GM19193 (cell line): ENCODE results near the gene ABHD12.

ENCODE experiments used
- POLR2A ChIP-seq: IDR thresholded peaks from 4 replicates; pipeline ENCODE4 v1.6.1; 2011; ENCODE audit not compliant: insufficient read depth, insufficient read length; ENCODE audit errors: extremely low read depth

ABHD12 gene

GRCh38 chr20:25295386-25296093 lies 95.1 kb downstream of the ABHD12 start:
- no peak for TF ChIP-seq POLR2A

- no peak for TF ChIP-seq POLR2A
Observed at GRCh38 chr20:25294459-25295385, 95.9 kb downstream of the ABHD12 start.

GRCh38 chr20:25293910-25294458 lies 96.7 kb downstream of the ABHD12 start:
- TF ChIP-seq POLR2A: no peak

DNA sequence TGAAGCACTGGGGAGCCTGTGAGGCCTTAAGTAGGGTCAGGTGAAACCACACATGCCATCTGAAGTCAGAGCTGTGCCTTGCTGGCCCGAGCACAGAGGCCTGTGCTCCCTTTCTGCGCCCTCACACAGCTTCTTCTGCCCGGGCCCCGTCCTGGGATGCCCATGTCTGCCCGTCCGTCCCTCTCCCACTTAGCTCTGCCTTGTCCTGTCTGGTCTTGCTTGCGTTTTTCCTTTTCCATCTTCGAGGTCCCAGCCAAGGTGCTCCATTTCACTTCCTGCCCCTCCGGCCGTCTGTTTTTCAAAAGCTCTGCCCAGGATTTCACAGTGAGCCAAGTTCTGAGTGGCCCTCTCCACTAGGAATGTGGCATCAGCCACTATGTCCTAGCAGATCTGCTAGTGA lies 97.1 kb downstream of the ABHD12 start:
- no peak for TF ChIP-seq POLR2A

- TF ChIP-seq POLR2A: no peak
Observed at GRCh38 chr20:25292176-25292891, 98.3 kb downstream of the ABHD12 start.

DNA sequence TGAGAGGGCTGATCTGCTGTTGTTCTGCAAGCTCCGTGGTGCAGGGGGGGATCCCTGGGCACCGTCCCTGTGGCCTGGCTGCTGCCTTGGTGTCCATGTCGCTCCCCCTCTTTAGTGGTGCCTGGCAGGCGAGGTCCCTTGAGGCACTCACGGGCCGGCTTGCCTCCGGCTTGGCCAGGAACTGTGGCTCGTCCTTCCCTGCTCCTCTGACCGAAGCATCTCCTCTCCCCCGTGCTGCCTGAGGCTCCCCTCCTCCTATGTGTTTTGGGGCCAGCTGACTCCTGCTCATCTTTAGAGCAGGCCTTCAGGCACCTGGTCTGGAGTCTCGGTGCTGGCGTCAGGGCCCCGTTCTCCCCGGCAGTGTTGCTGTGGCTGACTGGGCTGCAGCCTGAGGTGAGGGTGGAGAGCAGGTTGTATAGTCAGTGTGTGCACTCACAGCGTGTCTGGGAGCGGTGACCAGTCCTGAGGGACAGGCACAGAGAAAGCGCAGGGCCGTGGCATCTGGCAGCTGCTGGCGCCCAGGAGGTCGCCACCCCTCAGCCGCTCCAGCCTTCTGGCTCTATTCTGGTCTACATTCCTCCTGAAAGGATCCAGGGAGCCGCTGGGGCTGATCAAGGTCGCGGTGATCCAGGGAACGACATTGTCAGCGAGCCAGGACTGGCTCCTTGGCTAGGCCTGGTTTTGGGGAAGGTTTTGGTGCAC lies 99.1 kb downstream of the ABHD12 start:
- no peak for TF ChIP-seq POLR2A

DNA sequence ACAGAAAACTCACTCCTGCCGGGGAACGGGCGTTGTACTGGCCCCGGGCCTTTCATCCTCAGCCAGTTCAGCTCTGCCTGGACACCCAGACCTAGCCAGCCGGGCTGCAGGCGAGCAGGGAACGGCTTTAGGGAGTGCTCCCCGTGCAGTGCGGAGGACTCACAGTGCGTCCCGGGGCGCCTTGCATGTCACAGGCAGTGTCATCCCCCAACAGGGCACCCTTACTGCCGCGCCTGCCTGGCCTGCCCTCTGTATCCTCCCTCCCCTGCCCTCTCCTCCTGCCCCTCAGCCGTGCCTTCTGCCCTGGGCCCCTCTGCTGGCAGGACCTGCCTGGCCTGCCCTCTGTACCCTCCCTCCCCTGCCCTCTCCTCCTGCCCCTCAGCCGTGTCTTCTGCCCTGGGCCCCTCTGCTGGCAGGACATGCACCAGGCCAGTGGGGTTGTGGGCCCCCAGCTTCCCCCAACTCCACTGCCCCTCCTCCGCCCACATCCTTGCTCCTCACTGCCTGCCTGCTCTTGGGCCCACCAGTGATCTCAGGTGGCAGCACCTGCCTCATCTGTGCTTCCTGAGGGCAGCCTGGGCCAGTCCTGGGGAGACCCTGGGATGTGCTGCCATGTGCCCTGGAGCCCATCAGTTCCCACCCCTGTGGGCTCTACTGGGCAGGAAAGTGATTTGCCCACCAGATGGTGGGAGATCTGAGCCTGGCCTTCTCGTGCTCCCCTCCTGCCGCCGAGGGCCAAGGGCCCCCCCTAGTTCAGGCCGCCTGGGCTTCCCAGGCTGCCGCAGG lies 99.8 kb downstream of the ABHD12 start:
- TF ChIP-seq POLR2A: no peak

- TF ChIP-seq POLR2A: no peak
Observed at GRCh38 chr20:25289886-25290597, 100.6 kb downstream of the ABHD12 start.

- TF ChIP-seq POLR2A: no peak
Observed at GRCh38 chr20:25288291-25289181, 102.1 kb downstream of the ABHD12 start.

GRCh38 chr20:25287631-25288290 lies 102.9 kb downstream of the ABHD12 start:
- no peak for TF ChIP-seq POLR2A

- TF ChIP-seq POLR2A: no peak
Observed at GRCh38 chr20:25286917-25287316, 103.7 kb downstream of the ABHD12 start.
